Measurements from ENCODE around the gene COBLL1.
"Not testable (repeated sequence)": the region's sequence is repeated elsewhere in the genome, so short reads cannot be mapped to it uniquely, and the experiment has no call there.

Gene COBLL1

DNA sequence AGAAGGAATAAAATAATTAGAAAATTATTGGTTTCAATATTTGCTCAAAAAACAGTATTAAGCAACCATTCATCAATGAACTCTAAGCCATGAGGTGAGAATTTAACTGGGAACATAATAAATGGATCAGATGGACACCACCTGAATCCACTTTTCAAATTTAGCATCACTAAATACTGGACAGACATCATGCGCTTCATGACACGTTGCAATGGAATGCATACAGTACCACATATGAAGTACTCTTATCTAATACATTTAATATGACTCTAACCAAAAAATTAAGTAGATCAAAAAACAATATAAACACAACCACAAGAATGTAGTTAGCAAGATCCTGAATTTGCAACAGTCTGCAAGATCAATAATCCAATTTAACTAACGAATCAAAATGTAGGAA is 76.6 kb downstream of the COBLL1 start:
- TF ChIP-seq, protein P1, sequence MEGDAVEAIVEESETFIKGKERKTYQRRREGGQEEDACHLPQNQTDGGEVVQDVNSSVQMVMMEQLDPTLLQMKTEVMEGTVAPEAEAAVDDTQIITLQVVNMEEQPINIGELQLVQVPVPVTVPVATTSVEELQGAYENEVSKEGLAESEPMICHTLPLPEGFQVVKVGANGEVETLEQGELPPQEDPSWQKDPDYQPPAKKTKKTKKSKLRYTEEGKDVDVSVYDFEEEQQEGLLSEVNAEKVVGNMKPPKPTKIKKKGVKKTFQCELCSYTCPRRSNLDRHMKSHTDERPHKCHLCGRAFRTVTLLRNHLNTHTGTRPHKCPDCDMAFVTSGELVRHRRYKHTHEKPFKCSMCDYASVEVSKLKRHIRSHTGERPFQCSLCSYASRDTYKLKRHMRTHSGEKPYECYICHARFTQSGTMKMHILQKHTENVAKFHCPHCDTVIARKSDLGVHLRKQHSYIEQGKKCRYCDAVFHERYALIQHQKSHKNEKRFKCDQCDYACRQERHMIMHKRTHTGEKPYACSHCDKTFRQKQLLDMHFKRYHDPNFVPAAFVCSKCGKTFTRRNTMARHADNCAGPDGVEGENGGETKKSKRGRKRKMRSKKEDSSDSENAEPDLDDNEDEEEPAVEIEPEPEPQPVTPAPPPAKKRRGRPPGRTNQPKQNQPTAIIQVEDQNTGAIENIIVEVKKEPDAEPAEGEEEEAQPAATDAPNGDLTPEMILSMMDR (IDR thresholded peaks at IDR 0.05; ENCODE audit: low read depth, low read length, missing control alignments), result no peak
- no peak for DNase-seq (ENCODE audit: extremely low read depth, low read depth)
- H3K4me3 ChIP-seq (replicated peaks; ENCODE audit: low read depth, low read length), result no peak overlapping the region

DNA sequence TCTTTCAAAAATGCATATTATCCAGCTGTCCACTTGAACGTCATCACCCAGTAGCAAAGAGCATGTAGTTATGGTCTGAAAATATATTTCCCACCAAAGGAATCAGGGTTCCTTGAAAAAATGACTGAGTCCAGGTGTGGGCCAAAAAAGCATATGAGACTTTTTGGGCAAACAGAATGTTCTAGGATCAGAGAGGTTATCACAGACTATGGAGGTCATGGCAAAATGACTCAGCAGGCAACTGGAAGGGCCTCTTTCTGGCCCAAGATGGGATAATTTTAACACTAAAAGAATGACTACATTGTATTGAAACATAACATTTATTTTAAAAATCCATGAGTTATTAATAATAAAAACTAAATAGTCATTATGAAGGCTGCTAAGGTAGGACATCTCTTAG is 77.1 kb downstream of the COBLL1 start:
- TF ChIP-seq, protein P1 (IDR thresholded peaks at IDR 0.05; ENCODE audit: low read depth, low read length, missing control alignments), result no peak
- H3K4me3 ChIP-seq (replicated peaks; ENCODE audit: low read depth, low read length), result no peak overlapping the region
- DNase-seq (ENCODE audit: extremely low read depth, low read depth), result no peak

DNA sequence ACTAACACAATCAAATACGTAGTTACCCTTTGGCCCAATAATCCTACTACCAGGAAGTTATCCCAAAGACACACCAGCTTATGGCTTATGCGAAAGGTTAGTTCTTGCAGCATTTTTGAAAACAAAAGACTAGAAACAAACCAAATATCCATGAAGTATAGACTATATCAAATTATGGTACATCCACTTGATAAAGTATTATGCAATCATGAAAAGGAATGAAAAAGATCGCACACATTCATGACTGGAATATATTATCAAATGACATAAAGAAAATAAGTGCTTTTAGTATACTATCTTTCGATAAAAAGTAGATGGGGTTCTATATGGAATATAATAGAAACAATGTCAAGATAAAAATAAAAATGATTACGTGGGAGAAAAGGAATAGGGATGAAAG is 78.2 kb downstream of the COBLL1 start:
- TF ChIP-seq, protein P1 (IDR thresholded peaks at IDR 0.05; ENCODE audit: low read depth, low read length, missing control alignments), result no peak
- DNase-seq (ENCODE audit: extremely low read depth, low read depth), result no peak
- H3K4me3 ChIP-seq (replicated peaks; ENCODE audit: low read depth, low read length), result no peak overlapping the region

DNA sequence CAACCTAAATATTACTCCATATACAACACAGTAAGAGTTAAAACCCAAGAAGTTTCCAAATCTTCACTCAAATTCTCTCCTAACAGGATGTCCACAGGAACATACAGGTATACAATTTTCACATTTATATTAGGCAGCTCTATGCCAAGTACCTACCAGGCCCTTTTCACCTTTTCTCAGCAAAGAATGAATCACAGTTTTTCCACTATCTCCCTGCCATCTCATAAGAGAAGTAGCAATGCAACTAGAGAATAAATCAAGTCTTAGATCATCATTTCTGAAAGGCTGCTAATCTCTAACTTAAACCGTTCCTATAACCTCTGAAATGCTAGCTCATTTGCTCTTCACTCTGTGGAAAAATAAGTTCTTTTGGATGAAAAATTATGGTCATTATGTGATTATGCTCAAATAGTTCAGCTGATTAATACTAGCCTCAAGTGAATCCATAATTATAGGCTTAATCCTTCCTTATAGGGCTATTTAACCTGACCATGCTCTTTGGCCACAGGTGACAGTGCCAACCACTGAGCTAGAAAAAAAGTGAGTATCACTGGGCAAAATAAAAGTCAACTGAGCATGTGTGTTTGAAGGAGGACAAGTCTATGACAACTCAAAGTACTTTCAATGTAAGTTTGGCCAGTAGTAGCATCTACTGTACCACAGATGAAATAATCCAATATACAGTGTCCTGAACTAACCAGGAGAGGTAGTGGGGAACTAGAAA is 79.7 kb downstream of the COBLL1 start:
- TF ChIP-seq, protein P1 (IDR thresholded peaks at IDR 0.05; ENCODE audit: low read depth, low read length, missing control alignments), result no peak
- H3K4me3 ChIP-seq (replicated peaks; ENCODE audit: low read depth, low read length), result no peak overlapping the region
- no peak for DNase-seq (ENCODE audit: extremely low read depth, low read depth)

DNA sequence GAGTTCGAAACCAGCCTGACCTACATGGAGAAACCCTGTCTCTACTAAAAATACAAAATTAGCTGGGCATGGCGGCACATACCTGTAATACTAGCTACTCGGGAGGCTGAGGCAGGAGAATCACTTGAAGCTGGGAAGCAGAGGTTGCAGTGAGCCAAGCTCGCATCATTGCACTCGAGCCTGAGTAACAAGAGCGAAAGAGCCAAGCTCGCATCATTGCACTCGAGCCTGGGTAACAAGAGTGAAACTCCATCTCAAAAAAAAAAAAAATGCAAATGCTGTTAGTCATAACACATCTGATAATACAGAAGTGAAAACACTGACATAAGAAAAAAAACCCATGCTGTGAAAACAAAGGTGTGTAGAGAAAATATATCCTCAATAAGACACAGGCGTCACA is 80.4 kb downstream of the COBLL1 start:
- not testable (repeated sequence) for DNase-seq (ENCODE audit: extremely low read depth, low read depth); H3K4me3 ChIP-seq (replicated peaks; ENCODE audit: low read depth, low read length)

DNA sequence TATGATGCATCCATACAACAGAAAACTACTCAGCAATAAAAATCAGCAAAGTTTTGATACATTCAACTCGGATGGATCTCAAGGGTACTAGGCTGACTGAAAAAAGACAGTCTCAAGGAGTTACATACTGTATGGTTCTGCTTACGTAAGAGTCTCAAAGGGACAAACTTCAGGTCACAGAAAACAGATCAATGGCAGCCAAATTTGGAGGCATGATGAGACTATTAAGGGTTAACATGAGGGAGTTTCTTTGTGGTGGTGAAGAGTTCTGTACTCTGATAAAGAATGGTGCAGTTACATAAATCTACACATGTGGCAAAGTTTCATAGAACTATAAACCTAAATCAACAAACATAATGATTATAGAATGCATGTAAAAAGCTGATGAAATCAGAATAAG is 81.4 kb downstream of the COBLL1 start:
- no peak overlapping the region for H3K4me3 ChIP-seq (replicated peaks; ENCODE audit: low read depth, low read length)
- DNase-seq (ENCODE audit: extremely low read depth, low read depth), result no peak
- TF ChIP-seq, protein P1 (IDR thresholded peaks at IDR 0.05; ENCODE audit: low read depth, low read length, missing control alignments), result no peak

DNA sequence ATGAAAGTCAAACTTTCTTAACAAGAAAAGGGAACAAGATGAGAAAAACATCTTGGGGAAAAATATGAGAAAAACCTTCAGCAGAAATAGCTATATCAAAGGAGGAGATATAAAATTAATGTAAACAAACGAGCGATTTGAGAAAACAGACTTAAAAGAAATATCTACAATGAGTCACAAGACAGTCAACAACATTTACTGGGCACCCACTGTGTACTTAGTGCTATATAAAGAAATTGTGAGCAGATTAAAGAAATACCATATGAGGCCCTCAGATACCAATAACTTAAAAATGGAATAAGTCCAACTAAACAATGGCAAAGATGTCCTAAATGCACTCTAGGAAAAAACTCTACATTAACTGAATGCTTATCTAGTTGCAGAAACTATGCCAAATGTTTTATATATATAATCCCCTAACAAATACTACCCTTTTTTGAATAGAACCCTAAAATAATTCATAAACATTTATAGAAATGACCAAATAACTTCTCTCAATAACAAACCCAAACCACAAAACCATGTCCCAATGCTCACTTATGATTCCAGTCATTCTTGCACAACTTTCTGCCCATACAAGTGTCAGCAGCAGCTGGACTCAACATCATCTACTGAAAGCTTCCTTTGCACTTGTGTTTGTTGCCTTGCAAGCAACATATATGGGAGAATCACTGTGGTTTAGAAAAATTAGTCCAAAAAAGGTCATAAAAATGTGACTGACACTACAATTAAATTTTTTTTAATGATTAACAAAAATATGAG is 83.5 kb downstream of the COBLL1 start:
- no peak for DNase-seq (ENCODE audit: extremely low read depth, low read depth)
- H3K4me3 ChIP-seq (replicated peaks; ENCODE audit: low read depth, low read length), result no peak overlapping the region

More for the DNA sequence above, 83.5 kb downstream of the COBLL1 start:
- TF ChIP-seq, protein P1 (IDR thresholded peaks at IDR 0.05; ENCODE audit: low read depth, low read length, missing control alignments), result no peak
